Endothelial cell of umbilical vein (primary cell): ENCODE results near the gene TBC1D10A. TPM values are rescaled to one million over a fixed set of nuclear protein-coding genes. Genes with fewer than 3 reads are reported as not detected.

ENCODE experiments used
- BruUV-seq: library from RNA; stranded (reverse); fragments of 400-500 nt; replicated peaks from 2 replicates; lab custom pipeline; 2021; lab: Mats Ljungman, UMichigan
- CTCF ChIA-PET: fragments of 300-600, 350-600 bp; sonication (Branson Sonifier 250); formaldehyde crosslinking; loops from one replicate; lab custom pipeline; 2021; ENCODE audit warnings: antibody characterized with exemption, inconsistent platforms; lab: Charles Lee
- POLR2A ChIA-PET: fragments of 300-600, 350-600 bp; sonication (Branson Sonifier 250); formaldehyde crosslinking; loops from one replicate; lab custom pipeline; 2021; ENCODE audit warnings: antibody characterized with exemption, inconsistent platforms; lab: Charles Lee
- DNase-seq: peaks from one replicate; pipeline ENCODE4 v3.0.0-alpha.2; 2011; ENCODE audit warnings: low read depth, low spot score
- FAIRE-seq: peaks from 2 replicates; lab custom pipeline; 2011; peaks lifted over from hg19 to GRCh38; lab: Jason Lieb, UNC
- H2AFZ ChIP-seq: 2 replicates; pipeline ENCODE4 v1.6.0; 2012; ENCODE audit warnings: low read depth, low read length, control low read depth, inconsistent platforms
- H3K27ac ChIP-seq: 2 replicates; pipeline ENCODE4 v1.5.1; 2011; ENCODE audit warnings: low read depth, mild to moderate bottlenecking, control low read depth, low read length, moderate library complexity; ENCODE audit not compliant: insufficient read depth
- H3K27me3 ChIP-seq, 2 experiments: 2 replicates each; pipeline versions ENCODE4 v1.6.0 to v1.6.1; 2011; ENCODE audit warnings: low read length in 2 of 2, mixed read lengths in 1 of 2; ENCODE audit not compliant: control insufficient read depth in 2 of 2, insufficient read depth in 2 of 2
- H3K36me3 ChIP-seq, 2 experiments: 2 replicates in 1 of 2; 3 replicates in 1 of 2; pipeline ENCODE4 v1.5.1; 2011; ENCODE audit warnings: low read length in 2 of 2, mild to moderate bottlenecking in 1 of 2, moderate library complexity in 1 of 2; ENCODE audit not compliant: control insufficient read depth in 2 of 2, insufficient read depth in 2 of 2; ENCODE audit errors: extremely low read depth in 1 of 2
- H3K4me1 ChIP-seq: 3 replicates; pipeline ENCODE4 v1.5.1; 2011; ENCODE audit warnings: mild to moderate bottlenecking, low read length; ENCODE audit not compliant: control insufficient read depth, insufficient read depth; ENCODE audit errors: extremely low read depth
- H3K4me2 ChIP-seq: 2 replicates; pipeline ENCODE4 v1.6.1; 2011; ENCODE audit warnings: low read length, control low read depth, mixed read lengths; ENCODE audit not compliant: insufficient read depth
- H3K4me3 ChIP-seq, 3 experiments: fragments of 200-600 bp in 1 of 3; sonication (generic), shearing (Covaris generic) in 1 of 3; replicated peaks in 1 of 3; 2 replicates each; pipeline ENCODE4 v1.5.1; 2011 to 2016; ENCODE audit warnings: control low read depth in 3 of 3, low read length in 3 of 3, mild to moderate bottlenecking in 2 of 3, inconsistent platforms in 1 of 3, low read depth in 1 of 3, moderate library complexity in 1 of 3; ENCODE audit not compliant: insufficient read depth in 1 of 3
- H3K79me2 ChIP-seq: 2 replicates; pipeline ENCODE4 v1.6.0; 2012; ENCODE audit warnings: low read length, inconsistent platforms; ENCODE audit not compliant: control insufficient read depth, insufficient read depth
- H3K9ac ChIP-seq: replicated peaks from 2 replicates; pipeline ENCODE3; 2011; ENCODE audit warnings: low read length, control low read depth; ENCODE audit not compliant: insufficient read depth; ENCODE audit errors: extremely low read depth
- H3K9me1 ChIP-seq: replicated peaks from 3 replicates; pipeline ENCODE4 v1.6.0; 2011; ENCODE audit warnings: mild to moderate bottlenecking, low read length; ENCODE audit not compliant: control insufficient read depth, insufficient read depth; ENCODE audit errors: extremely low read depth
- H3K9me3 ChIP-seq: replicated peaks from 2 replicates; pipeline ENCODE4 v1.5.1; 2012; ENCODE audit warnings: low read length, inconsistent platforms; ENCODE audit not compliant: control insufficient read depth, insufficient read depth
- H4K20me1 ChIP-seq: replicated peaks from 2 replicates; pipeline ENCODE3; 2011; ENCODE audit warnings: mild to moderate bottlenecking, low read length; ENCODE audit not compliant: control insufficient read depth, insufficient read depth; ENCODE audit errors: extremely low read depth
- CTCF ChIP-seq, 2 donors: IDR thresholded peaks; 1 replicate in 1 of 2; 2 replicates in 1 of 2; pipeline ENCODE4 v1.5.1; 2011; ENCODE audit warnings: low read length in 2 of 2, mild to moderate bottlenecking in 2 of 2, moderate library complexity in 2 of 2, control low read depth in 1 of 2, inconsistent platforms in 1 of 2, low read depth in 1 of 2; ENCODE audit not compliant: insufficient read depth in 1 of 2; ENCODE audit errors: extremely low read depth in 1 of 2
- EZH2 ChIP-seq: IDR thresholded peaks from 2 replicates; pipeline ENCODE4 v1.6.1; 2012; ENCODE audit warnings: borderline replicate concordance, low read depth, mild to moderate bottlenecking, moderate library complexity, low read length, inconsistent platforms; ENCODE audit not compliant: severe bottlenecking
- FOS ChIP-seq: IDR thresholded peaks from 2 replicates; pipeline ENCODE4 v1.6.1; 2011; ENCODE audit warnings: mild to moderate bottlenecking, low read length, moderate library complexity, borderline replicate concordance; ENCODE audit not compliant: insufficient read depth
- GATA2 ChIP-seq: IDR thresholded peaks from 2 replicates; pipeline ENCODE4 v1.7.0; 2011; ENCODE audit warnings: low read depth, mild to moderate bottlenecking, moderate library complexity, mixed read lengths, low read length; ENCODE audit not compliant: insufficient read length, insufficient read depth
- JUN ChIP-seq: IDR thresholded peaks from 2 replicates; pipeline ENCODE4 v1.6.1; 2011; ENCODE audit warnings: borderline replicate concordance, low read depth; ENCODE audit not compliant: insufficient read length, insufficient read depth
- MYC ChIP-seq: IDR thresholded peaks from one replicate; pipeline ENCODE4 v1.6.1; 2011; ENCODE audit warnings: mild to moderate bottlenecking, low read depth, low read length
- POLR2A ChIP-seq: IDR thresholded peaks from 2 replicates; pipeline ENCODE4 v1.6.1; 2012; ENCODE audit warnings: low read depth, mild to moderate bottlenecking, control low read depth, low read length
- POLR2AphosphoS5 ChIP-seq: IDR thresholded peaks from 2 replicates; pipeline ENCODE4 v1.6.1; 2012; ENCODE audit warnings: low read depth, mild to moderate bottlenecking, control low read depth, low read length, moderate library complexity; ENCODE audit not compliant: insufficient read depth
- dilution Hi-C: fragments of 300-500 bp; cut with MboI; formaldehyde crosslinking; loops from one replicate; pipeline ENCODE4 v1.15.0; 2019; ENCODE audit warnings: low sequenced_read_pairs; ENCODE audit not compliant: extremely low pct_ligation_motif_present
- intact Hi-C: fragments of 100-400 bp; cut with micrococcal nuclease; formaldehyde crosslinking; loops from one replicate; pipeline ENCODE4 v1.10.0; 2022
- polyA plus RNA-seq, 4 experiments: library from polyadenylated mRNA; depleted of rRNA in 3 of 4; stranded (reverse) in 3 of 4; unstranded in 1 of 4; fragments of >200 nt; gene quantifications; 2 replicates each; pipeline versions ENCODE4 v1.2.1 to v1.2.3, GENCODE V29; 2011 to 2012; ENCODE audit warnings: missing spikeins in 1 of 4
- total RNA-seq: library from RNA; stranded (reverse); gene quantifications from 2 replicates; pipeline ENCODE4 v1.2.3, GENCODE V29; 2021
- TF ChIP-seq, protein P1 (sequence below): IDR thresholded peaks from 2 replicates; pipeline ENCODE4 v1.6.1; 2011; ENCODE audit not compliant: insufficient read depth, insufficient read length

TBC1D10A gene
- total and polyA plus RNA-seq, 2 donors (not counting 3 experiments of a cell fraction or from before 2014, with no cell fraction given) = 10.0 to 11.9 TPM

DNA sequence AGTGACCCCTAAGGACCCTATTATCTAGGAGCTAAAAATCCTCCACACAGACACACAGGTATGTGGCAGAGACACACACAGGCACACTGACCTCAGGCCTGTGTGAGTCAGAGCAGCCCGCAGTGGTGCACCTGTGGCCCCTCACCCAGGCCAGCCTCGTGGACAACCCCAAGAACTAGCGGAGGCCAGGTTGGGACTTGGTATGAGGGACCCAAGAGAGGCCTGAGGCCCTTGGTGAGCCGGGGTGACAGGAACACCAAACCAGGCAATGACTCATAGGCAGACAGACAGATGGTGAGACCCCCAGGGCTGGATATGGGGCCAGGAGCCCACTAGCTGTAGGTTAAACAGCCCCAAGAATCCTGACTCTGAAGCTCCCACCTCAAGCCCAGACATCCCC, 43.4 kb downstream of the TBC1D10A start:
- H3K9ac ChIP-seq = no peak overlapping the region
- no peaks in the 10 kb centered on the region for H3K9me3 ChIP-seq
- no peak overlapping the region for H3K4me2 ChIP-seq
- BruUV-seq = no TSS peak
- no peak overlapping the region for H2AFZ ChIP-seq
- H3K4me1 ChIP-seq = peaks cover 4% of the 10 kb centered on the region
- intact Hi-C loops = no loop called here
- H3K9me1 ChIP-seq = no peaks in the 10 kb centered on the region
- H3K27ac ChIP-seq = no peak overlapping the region
- H3K79me2 ChIP-seq = no peaks in the 10 kb centered on the region
- dilution Hi-C loops = no loop called here
- H3K27me3 ChIP-seq = no peaks in the 10 kb centered on the region
- ChIA-PET POLR2A (interaction anchor here (0.5 kb wide), 1 partner anchor 11 kb away, joined by 4 read pairs; no protein-coding TSS in a partner anchor), CTCF (interaction anchor here (1.4 kb wide), 2 partner anchors 28 to 104 kb away, joined by 3 to 6 read pairs; partner anchors contain the start of gene RNF215)
- H3K4me3 ChIP-seq = no peak overlapping the region
- DNase-seq (no peak), FAIRE-seq (no peak)
- peaks cover 0 to 5% of the 10 kb centered on the region in 2 experiments for H3K36me3 ChIP-seq
- TF ChIP-seq EZH2 (no peak), FOS (no peak), POLR2AphosphoS5 (no peak), POLR2A (no peak), JUN (no peak), MYC (no peak), GATA2 (no peak), CTCF (IDR thresholded peaks at IDR 0.05; ENCODE audit: extremely low read depth in 1 of 2, insufficient read depth in 1 of 2, low read depth in 1 of 2, low read length in 2 of 2) (no peak)
- TF ChIP-seq, protein P1, sequence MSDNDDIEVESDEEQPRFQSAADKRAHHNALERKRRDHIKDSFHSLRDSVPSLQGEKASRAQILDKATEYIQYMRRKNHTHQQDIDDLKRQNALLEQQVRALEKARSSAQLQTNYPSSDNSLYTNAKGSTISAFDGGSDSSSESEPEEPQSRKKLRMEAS = no peak
- H4K20me1 ChIP-seq = no peaks in the 10 kb centered on the region
